ENCODE results near the gene FOXK1. TPM values are rescaled to one million over a fixed set of nuclear protein-coding genes. Genes with fewer than 3 reads are reported as not detected.

The FOXK1 gene
- total RNA-seq, 1 experiment from 2014 or later: 22.1 TPM

GRCh38 chr7:4763091-4763793, 81.1 kb downstream of the FOXK1 start:
- Histone ChIP-seq H3K36me3 (peaks cover 10% of the 10 kb centered on the region; the same call in 1 of the 2 replicates), H3K27me3 (no peaks in the 10 kb centered on the region), H3K4me3 (no peak overlapping the region), H3K27ac (no peak overlapping the region), H3K9me3 (replicated peaks) (no peaks in the 10 kb centered on the region), H3K4me1 (peaks cover under 1% of the 10 kb centered on the region; the same call in 1 of the 2 replicates)
- no peak for DNase-seq

- no peak for DNase-seq
- Histone ChIP-seq H3K9me3 (replicated peaks) (no peaks in the 10 kb centered on the region), H3K36me3 (peaks cover 10% of the 10 kb centered on the region; the same call in 1 of the 2 replicates), H3K4me3 (no peak overlapping the region), H3K4me1 (peaks cover 6% of the 10 kb centered on the region; the same call in 1 of the 2 replicates), H3K27ac (no peak overlapping the region), H3K27me3 (no peaks in the 10 kb centered on the region)
Measured at GRCh38 chr7:4763794-4764185, 81.7 kb downstream of the FOXK1 start.

- peaks cover 11% of the 10 kb centered on the region for H3K4me1 ChIP-seq
- H3K27me3 ChIP-seq: no peaks in the 10 kb centered on the region
- no peaks in the 10 kb centered on the region for H3K9me3 ChIP-seq (replicated peaks)
- no peak overlapping the region for H3K27ac ChIP-seq
- no peak overlapping the region for H3K4me3 ChIP-seq
- DNase-seq: no peak
- peaks cover 7% of the 10 kb centered on the region; the same call in 1 of the 2 replicates for H3K36me3 ChIP-seq
Measured at GRCh38 chr7:4764402-4765007, 82.4 kb downstream of the FOXK1 start.

GRCh38 chr7:4765776-4766490, 83.8 kb downstream of the FOXK1 start:
- Histone ChIP-seq H3K4me3 (no peak overlapping the region), H3K27ac (no peak overlapping the region), H3K36me3 (peaks cover 6% of the 10 kb centered on the region; the same call in 1 of the 2 replicates), H3K27me3 (no peaks in the 10 kb centered on the region), H3K4me1 (peaks cover 15% of the 10 kb centered on the region), H3K9me3 (replicated peaks) (no peaks in the 10 kb centered on the region)
- DNase-seq: no peak

- no peak overlapping the region for H3K4me3 ChIP-seq
- no peaks in the 10 kb centered on the region for H3K27me3 ChIP-seq
- peaks cover 15% of the 10 kb centered on the region for H3K4me1 ChIP-seq
- DNase-seq: no peak
- no peaks in the 10 kb centered on the region for H3K9me3 ChIP-seq (replicated peaks)
- H3K27ac ChIP-seq: no peak overlapping the region
- peaks cover 6% of the 10 kb centered on the region; the same call in 1 of the 2 replicates for H3K36me3 ChIP-seq
Measured at GRCh38 chr7:4766666-4767519, 84.8 kb downstream of the FOXK1 start.

- no peaks in the 10 kb centered on the region for H3K36me3 ChIP-seq
- peak overlapping the region; percentile 77 for H3K27ac ChIP-seq
- DNase-seq: peak; percentile 55 to 81
- H3K4me1 ChIP-seq: peaks cover 15% of the 10 kb centered on the region
- H3K27me3 ChIP-seq: no peaks in the 10 kb centered on the region
- peak overlapping the region; percentile 27 for H3K4me3 ChIP-seq
- no peaks in the 10 kb centered on the region for H3K9me3 ChIP-seq (replicated peaks)
Measured at GRCh38 chr7:4768597-4769569, 86.8 kb downstream of the FOXK1 start.

GRCh38 chr7:4769761-4770160, 87.7 kb downstream of the FOXK1 start:
- no peaks in the 10 kb centered on the region for H3K27me3 ChIP-seq
- DNase-seq: peak in 1 of 2 experiments; percentile 29
- H3K4me3 ChIP-seq: no peak overlapping the region
- peak overlapping the region; percentile 77; the same call in 1 of the 2 replicates for H3K27ac ChIP-seq
- H3K4me1 ChIP-seq: peaks cover 20% of the 10 kb centered on the region
- no peaks in the 10 kb centered on the region for H3K36me3 ChIP-seq
- no peaks in the 10 kb centered on the region for H3K9me3 ChIP-seq (replicated peaks)

- no peaks in the 10 kb centered on the region for H3K27me3 ChIP-seq
- no peak overlapping the region for H3K4me3 ChIP-seq
- no peaks in the 10 kb centered on the region for H3K9me3 ChIP-seq (replicated peaks)
- no peaks in the 10 kb centered on the region for H3K36me3 ChIP-seq
- no peak for DNase-seq
- peaks cover 20% of the 10 kb centered on the region for H3K4me1 ChIP-seq
- H3K27ac ChIP-seq: no peak overlapping the region
Measured at GRCh38 chr7:4770886-4771285, 88.8 kb downstream of the FOXK1 start.

GRCh38 chr7:4771737-4772136, 89.6 kb downstream of the FOXK1 start:
- Histone ChIP-seq H3K27ac (no peak overlapping the region), H3K4me3 (no peak overlapping the region), H3K36me3 (no peaks in the 10 kb centered on the region), H3K4me1 (peaks cover 20% of the 10 kb centered on the region), H3K27me3 (no peaks in the 10 kb centered on the region), H3K9me3 (replicated peaks) (no peaks in the 10 kb centered on the region)
- DNase-seq: no peak

- Histone ChIP-seq H3K27ac (no peak overlapping the region), H3K4me1 (peaks cover 20% of the 10 kb centered on the region), H3K36me3 (no peaks in the 10 kb centered on the region), H3K4me3 (no peak overlapping the region), H3K9me3 (replicated peaks) (no peaks in the 10 kb centered on the region), H3K27me3 (no peaks in the 10 kb centered on the region)
- DNase-seq: no peak
Measured at GRCh38 chr7:4772306-4772705, 90.2 kb downstream of the FOXK1 start.

- H3K27me3 ChIP-seq: no peaks in the 10 kb centered on the region
- H3K4me3 ChIP-seq: no peak overlapping the region
- H3K36me3 ChIP-seq: no peaks in the 10 kb centered on the region
- no peak overlapping the region for H3K27ac ChIP-seq
- no peak for DNase-seq
- H3K9me3 ChIP-seq (replicated peaks): no peaks in the 10 kb centered on the region
- peaks cover 14% of the 10 kb centered on the region for H3K4me1 ChIP-seq
Measured at GRCh38 chr7:4774007-4774406, 91.9 kb downstream of the FOXK1 start.

GRCh38 chr7:4774658-4775249, 92.7 kb downstream of the FOXK1 start:
- no peak for DNase-seq

GRCh38 chr7:4775250-4775847, 93.3 kb downstream of the FOXK1 start, which contains the start of gene AP5Z1:
Gene AP5Z1 (plus strand): TSS chr7:4775623. CDS start chr7:4775716, 93 bp downstream.
- Histone ChIP-seq H3K9me3 (replicated peaks) (no peaks in the 10 kb centered on the region), H3K4me1 (peaks cover 6% of the 10 kb centered on the region; the same call in 1 of the 2 replicates), H3K27me3 (no peaks in the 10 kb centered on the region), H3K27ac (peak within 1 kb of the TSS; percentile 75), H3K4me3 (peak within 1 kb of the TSS; percentile 76), H3K36me3 (no peaks in the 10 kb centered on the region)
- peak; percentile 96 to 97 for DNase-seq

More at GRCh38 chr7:4774658-4775249, 92.7 kb downstream of the FOXK1 start:
- Histone ChIP-seq H3K4me3 (peak overlapping the region; percentile 76), H3K27me3 (no peaks in the 10 kb centered on the region), H3K36me3 (no peaks in the 10 kb centered on the region), H3K9me3 (replicated peaks) (no peaks in the 10 kb centered on the region), H3K27ac (peak overlapping the region; percentile 75), H3K4me1 (peaks cover 7% of the 10 kb centered on the region; the same call in 1 of the 2 replicates)

Measured in SJCRH30 (cell line).